DOHH2 (cell line): Measurements from ENCODE around the gene ELL2.

ENCODE experiments used
- H3F3A ChIP-seq: fragments of 200-600 bp; sonication (generic), shearing (Covaris generic); 2 replicates; pipeline ENCODE4 v1.6.0; 2016; ENCODE audit warnings: antibody characterized with exemption, mild to moderate bottlenecking; ENCODE audit not compliant: control insufficient read depth, insufficient read depth
- H3K27ac ChIP-seq: fragments of 200-600 bp; sonication (generic); 2 replicates; pipeline ENCODE4 v1.5.1; 2014; ENCODE audit warnings: low read depth, mild to moderate bottlenecking, low read length, moderate library complexity
- H3K27me3 ChIP-seq: fragments of 200-600 bp; sonication (generic); 2 replicates; pipeline ENCODE4 v1.6.1; 2014; ENCODE audit warnings: mild to moderate bottlenecking, low read length, mixed read lengths; ENCODE audit not compliant: control insufficient read depth
- H3K36me3 ChIP-seq: fragments of 200-600 bp; sonication (generic); 2 replicates; pipeline ENCODE4 v1.6.1; 2014; ENCODE audit warnings: mild to moderate bottlenecking, low read length, moderate library complexity, mixed read lengths; ENCODE audit not compliant: control insufficient read depth
- H3K4me1 ChIP-seq: fragments of 200-600 bp; sonication (generic); 2 replicates; pipeline ENCODE4 v1.6.1; 2014; ENCODE audit warnings: mild to moderate bottlenecking, low read length, mixed read lengths; ENCODE audit not compliant: control insufficient read depth
- H3K4me2 ChIP-seq: fragments of 200-600 bp; sonication (generic); 2 replicates; pipeline ENCODE4 v1.6.0; 2014; ENCODE audit warnings: mild to moderate bottlenecking, low read length, moderate library complexity
- H3K4me3 ChIP-seq: fragments of 200-600 bp; sonication (generic); 2 replicates; pipeline ENCODE4 v1.5.1; 2014; ENCODE audit warnings: mild to moderate bottlenecking, low read length, mixed read lengths
- H3K79me2 ChIP-seq: fragments of 200-600 bp; sonication (generic); 2 replicates; pipeline ENCODE4 v1.6.1; 2014; ENCODE audit warnings: mild to moderate bottlenecking, low read length, mixed read lengths; ENCODE audit not compliant: control insufficient read depth
- H3K9me2 ChIP-seq: fragments of 200-600 bp; sonication (generic); replicated peaks from 2 replicates; pipeline ENCODE4 v1.6.1; 2014; ENCODE audit warnings: mild to moderate bottlenecking, low read length, mixed read lengths; ENCODE audit not compliant: control insufficient read depth
- H3K9me3 ChIP-seq: fragments of 200-600 bp; sonication (generic); 2 replicates; pipeline ENCODE4 v1.6.1; 2014; ENCODE audit warnings: antibody characterized with exemption, low read length, mixed read lengths; ENCODE audit not compliant: control insufficient read depth, insufficient read depth
- H4K20me1 ChIP-seq: fragments of 200-600 bp; sonication (generic); 2 replicates; pipeline ENCODE4 v1.6.0; 2014; ENCODE audit warnings: low read depth, mild to moderate bottlenecking, antibody characterized with exemption, low read length, moderate library complexity; ENCODE audit not compliant: control insufficient read depth, insufficient read depth
- CTCF ChIP-seq: fragments of 200-600 bp; sonication (generic); IDR thresholded peaks from one replicate; pipeline ENCODE4 v1.5.1; 2014; ENCODE audit warnings: antibody characterized with exemption, mild to moderate bottlenecking, low read depth, low read length; ENCODE audit not compliant: poor library complexity, severe bottlenecking
- EZH2phosphoT487 ChIP-seq: fragments of 200-600 bp; sonication (generic); IDR thresholded peaks from 2 replicates; pipeline ENCODE4 v1.6.1; 2017; ENCODE audit warnings: borderline replicate concordance, mild to moderate bottlenecking, antibody characterized with exemption, low read length, moderate library complexity, mixed read lengths

Gene ELL2

GRCh38 chr5:95931079-95931833, 30.4 kb downstream of the ELL2 start:
- H3K9me2 ChIP-seq = no peaks in the 10 kb centered on the region
- no peaks in the 10 kb centered on the region for H3K4me1 ChIP-seq
- H3K79me2 ChIP-seq = no peaks in the 10 kb centered on the region
- no peaks in the 10 kb centered on the region for H3F3A ChIP-seq
- H3K27me3 ChIP-seq = no peaks in the 10 kb centered on the region
- no peak overlapping the region for H3K4me2 ChIP-seq
- H3K27ac ChIP-seq = no peak overlapping the region
- no peaks in the 10 kb centered on the region for H3K9me3 ChIP-seq
- no peaks in the 10 kb centered on the region for H4K20me1 ChIP-seq
- H3K36me3 ChIP-seq = no peaks in the 10 kb centered on the region
- no peak overlapping the region for H3K4me3 ChIP-seq
- TF ChIP-seq CTCF = no peak
- no peak for TF ChIP-seq EZH2phosphoT487

DNA sequence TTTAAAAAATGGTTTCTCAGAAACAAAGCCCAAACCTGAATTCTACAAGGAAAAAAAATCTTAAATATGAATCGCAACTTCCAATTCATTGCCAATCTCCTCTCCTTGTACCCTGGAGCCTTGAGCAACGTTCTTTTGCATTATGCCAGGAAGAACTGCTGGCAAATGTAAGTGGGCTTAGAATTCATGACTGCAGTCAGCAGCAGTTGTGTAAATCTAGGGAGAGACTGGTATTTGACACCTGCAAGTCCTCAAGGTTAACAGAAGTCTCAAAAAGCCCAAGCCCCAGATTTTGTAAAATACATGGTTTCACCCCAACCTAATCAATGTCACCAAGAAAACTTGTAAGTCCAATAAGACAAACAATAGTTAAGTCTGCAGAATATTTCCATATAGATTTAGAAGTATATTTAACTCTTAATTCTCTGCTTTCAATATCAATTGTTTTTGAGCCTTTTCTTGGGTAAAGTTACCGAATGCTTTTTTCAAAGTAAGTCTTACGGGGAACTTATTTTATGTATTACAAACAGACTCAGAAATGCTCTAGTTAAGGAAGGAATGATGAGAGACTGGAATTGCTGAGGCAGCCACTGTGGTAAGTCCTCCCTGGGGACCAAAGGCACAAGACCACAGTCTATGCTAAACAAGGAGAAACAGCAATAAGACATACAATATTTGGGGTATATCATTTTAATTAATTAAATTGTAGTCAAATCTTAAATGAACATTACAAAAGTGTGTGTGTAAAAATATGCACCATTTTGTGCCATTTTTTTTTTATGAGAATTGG, 31.3 kb downstream of the ELL2 start:
- Histone ChIP-seq H3K27ac (no peak overlapping the region), H3K4me1 (no peaks in the 10 kb centered on the region), H3F3A (no peaks in the 10 kb centered on the region), H3K9me3 (no peaks in the 10 kb centered on the region), H3K4me3 (no peak overlapping the region), H3K36me3 (no peaks in the 10 kb centered on the region), H3K4me2 (no peak overlapping the region), H3K9me2 (no peaks in the 10 kb centered on the region), H4K20me1 (no peaks in the 10 kb centered on the region), H3K79me2 (no peaks in the 10 kb centered on the region), H3K27me3 (no peaks in the 10 kb centered on the region)
- TF ChIP-seq EZH2phosphoT487 = no peak
- TF ChIP-seq CTCF = no peak

GRCh38 chr5:95928724-95929253, 32.9 kb downstream of the ELL2 start:
- no peaks in the 10 kb centered on the region for H3F3A ChIP-seq
- H3K4me3 ChIP-seq = no peak overlapping the region
- no peaks in the 10 kb centered on the region for H3K27me3 ChIP-seq
- no peak for TF ChIP-seq EZH2phosphoT487
- TF ChIP-seq CTCF = no peak
- H3K9me3 ChIP-seq = no peaks in the 10 kb centered on the region
- H3K4me1 ChIP-seq = no peaks in the 10 kb centered on the region
- H3K27ac ChIP-seq = no peak overlapping the region
- no peaks in the 10 kb centered on the region for H3K79me2 ChIP-seq
- H3K4me2 ChIP-seq = no peak overlapping the region
- no peaks in the 10 kb centered on the region for H3K36me3 ChIP-seq
- H3K9me2 ChIP-seq = no peaks in the 10 kb centered on the region
- no peaks in the 10 kb centered on the region for H4K20me1 ChIP-seq
